HepG2 (cell line): ENCODE results near the gene RPS28. TPM values are rescaled to one million over a fixed set of nuclear protein-coding genes. Genes with fewer than 3 reads are reported as not detected.

Source experiments
- ATAC-seq: fragments of 200-7000 bp; cut with Tn5 transposase; 3 replicates; pipeline ENCODE4 v1.9.1; 2020; ENCODE audit warnings: mild to moderate bottlenecking, moderate library complexity
- BruUV-seq: library from RNA; stranded (reverse); fragments of 400-500 nt; replicated peaks from 2 replicates; lab custom pipeline; 2021; lab: Mats Ljungman, UMichigan
- CTCF ChIA-PET: fragments of 300-600 bp; formaldehyde crosslinking; extraction: SDS; loops from one replicate; lab custom pipeline; 2021; ENCODE audit warnings: low total read pairs, inconsistent platforms, low intra/inter-chr PET ratio; lab: Yijun Ruan, JAX
- POLR2A ChIA-PET: fragments of 350-600 bp; sonication (Branson Sonifier 250); formaldehyde crosslinking; loops from one replicate; lab custom pipeline; 2020; ENCODE audit warnings: antibody characterized with exemption, inconsistent platforms; lab: Yijun Ruan, JAX
- DNase-seq: peaks from one replicate; pipeline ENCODE4 v3.0.0-alpha.2; 2015; ENCODE audit warnings: low spot score
- FAIRE-seq: peaks from 3 replicates; lab custom pipeline; 2011; peaks lifted over from hg19 to GRCh38; lab: Jason Lieb, UNC
- H2AFZ ChIP-seq: one replicate; pipeline ENCODE4 v1.6.1; 2011; ENCODE audit warnings: low read length, inconsistent platforms
- H3K27ac ChIP-seq: fragments of 300-600 bp; 3 replicates; pipeline ENCODE4 v1.8.0; 2011; ENCODE audit warnings: mixed run types, mild to moderate bottlenecking, mixed read lengths, low read length, inconsistent platforms; ENCODE audit not compliant: insufficient read depth; ENCODE audit errors: extremely low read length
- H3K27me3 ChIP-seq, 2 experiments: fragments of 200-600 bp in 1 of 2; 2 replicates in 1 of 2; 3 replicates in 1 of 2; pipeline versions ENCODE4 v1.6.0 to v1.8.0; 2011; ENCODE audit warnings: low read length in 2 of 2, mild to moderate bottlenecking in 2 of 2, moderate library complexity in 2 of 2, inconsistent platforms in 1 of 2; ENCODE audit not compliant: insufficient read depth in 2 of 2, control insufficient read depth in 1 of 2
- H3K36me3 ChIP-seq, 2 experiments: fragments of 200-600 bp in 1 of 2; replicated peaks in 1 of 2; 2 replicates in 1 of 2; 3 replicates in 1 of 2; pipeline versions ENCODE4 v1.5.1 to v1.8.0; 2011; ENCODE audit warnings: low read length in 2 of 2, inconsistent platforms in 1 of 2; ENCODE audit not compliant: insufficient read depth in 2 of 2, control insufficient read depth in 1 of 2
- H3K4me1 ChIP-seq: 2 replicates; pipeline ENCODE4 v1.5.1; 2012; ENCODE audit warnings: low read length, inconsistent platforms; ENCODE audit not compliant: insufficient read depth
- H3K4me2 ChIP-seq: 2 replicates; pipeline ENCODE4 v1.6.0; 2011; ENCODE audit warnings: low read depth, low read length, inconsistent platforms
- H3K4me3 ChIP-seq, 3 experiments: fragments of 200-600 bp in 1 of 3; sonication (generic), shearing (Covaris generic) in 1 of 3; replicated peaks in 1 of 3; 2 replicates each; pipeline ENCODE4 v1.5.1; 2011 to 2016; ENCODE audit warnings: low read length in 3 of 3, inconsistent platforms in 2 of 3, low read depth in 2 of 3, mild to moderate bottlenecking in 2 of 3, control low read depth in 1 of 3, mixed read lengths in 1 of 3; ENCODE audit not compliant: insufficient read depth in 1 of 3
- H3K79me2 ChIP-seq: one replicate; pipeline ENCODE4 v1.6.1; 2011; ENCODE audit warnings: low read length, inconsistent platforms; ENCODE audit not compliant: insufficient read depth
- H3K9ac ChIP-seq: 2 replicates; pipeline ENCODE4 v1.6.0; 2011; ENCODE audit warnings: mild to moderate bottlenecking, low read depth, low read length, inconsistent platforms; ENCODE audit not compliant: insufficient read depth
- H3K9me3 ChIP-seq: 2 replicates; pipeline ENCODE4 v1.5.1; 2012; ENCODE audit warnings: mild to moderate bottlenecking, low read length
- H4K20me1 ChIP-seq: 2 replicates; pipeline ENCODE4 v1.6.0; 2011; ENCODE audit warnings: inconsistent platforms, mild to moderate bottlenecking, low read length, moderate library complexity; ENCODE audit not compliant: insufficient read depth
- BCL6 ChIP-seq: IDR thresholded peaks from 2 replicates; pipeline ENCODE4 v1.6.1; 2016; ENCODE audit warnings: missing genetic modification reagents, missing compliant biosample characterization
- ELF1 ChIP-seq: sonication (generic); formaldehyde crosslinking; IDR thresholded peaks from 2 replicates; pipeline ENCODE4 v1.4.0; 2020; ENCODE audit warnings: missing genetic modification reagents
- HNF4A ChIP-seq: sonication (generic); formaldehyde crosslinking; IDR thresholded peaks from 2 replicates; pipeline ENCODE4 v1.4.0; 2020; ENCODE audit warnings: missing genetic modification reagents
- HNRNPLL ChIP-seq: fragments of 200-400 bp; formaldehyde crosslinking; IDR thresholded peaks from 2 replicates; pipeline ENCODE4 v1.6.1; 2017; ENCODE audit warnings: mild to moderate bottlenecking, low read depth, low read length; ENCODE audit not compliant: poor library complexity, severe bottlenecking
- KDM2A ChIP-seq: sonication (generic); formaldehyde crosslinking; IDR thresholded peaks from 2 replicates; pipeline ENCODE4 v1.4.0; 2020; ENCODE audit warnings: low read depth, missing genetic modification reagents, borderline replicate concordance
- MTF2 ChIP-seq: sonication (generic); formaldehyde crosslinking; IDR thresholded peaks from 2 replicates; pipeline ENCODE4 v1.5.0; 2020; ENCODE audit warnings: missing genetic modification reagents, borderline replicate concordance
- NBN ChIP-seq: fragments of 450-650 bp; conservative IDR thresholded peaks from 2 replicates; pipeline ENCODE4 v1.6.1; 2017
- RFXAP ChIP-seq: sonication (generic); formaldehyde crosslinking; IDR thresholded peaks from 2 replicates; pipeline ENCODE4 v1.4.0; 2020; ENCODE audit warnings: missing genetic modification reagents, borderline replicate concordance
- SKIL ChIP-seq: sonication (generic); formaldehyde crosslinking; IDR thresholded peaks from 2 replicates; pipeline ENCODE4 v1.8.0; 2022; ENCODE audit warnings: missing genetic modification reagents, mild to moderate bottlenecking, moderate library complexity, borderline replicate concordance
- XBP1 ChIP-seq: sonication (generic); formaldehyde crosslinking; IDR thresholded peaks from 2 replicates; pipeline ENCODE4 v1.5.0; 2020; ENCODE audit warnings: missing genetic modification reagents
- ZBTB33 ChIP-seq: sonication (generic); formaldehyde crosslinking; IDR thresholded peaks from 2 replicates; pipeline ENCODE4 v1.4.0; 2020; ENCODE audit warnings: missing genetic modification reagents
- ZNF337 ChIP-seq: sonication (generic); formaldehyde crosslinking; IDR thresholded peaks from 2 replicates; pipeline ENCODE4 v1.5.1; 2020; ENCODE audit warnings: missing genetic modification reagents, low read depth, mild to moderate bottlenecking, borderline replicate concordance
- ZNF496 ChIP-seq: sonication (generic); formaldehyde crosslinking; IDR thresholded peaks from 2 replicates; pipeline ENCODE4 v1.8.1; 2023; ENCODE audit warnings: mild to moderate bottlenecking, moderate library complexity, missing genetic modification reagents; ENCODE audit not compliant: insufficient replicate concordance
- ZNF878 ChIP-seq: sonication (generic); formaldehyde crosslinking; IDR thresholded peaks from 2 replicates; pipeline ENCODE4 v1.8.1; 2023; ENCODE audit warnings: mild to moderate bottlenecking, missing genetic modification reagents, moderate library complexity
- WGBS: methylation state at CpG from one replicate; pipeline ENCODE4 v1.1.6; 2017; ENCODE audit warnings: low lambda C conversion rate; 5-methylcytosine and 5-hydroxymethylcytosine counted together
- in situ Hi-C: cut with HindIII; loops from 2 replicates; pipeline ENCODE4 v1.10.0; 2017; ENCODE audit warnings: low pct_unique_long_range_greater_than_20kb; ENCODE audit not compliant: extremely low pct_ligation_motif_present
- intact Hi-C: fragments of 100-400 bp; cut with micrococcal nuclease; formaldehyde crosslinking; loops from one replicate; pipeline ENCODE4 v1.10.0; 2022; ENCODE audit not compliant: unreplicated experiment
- polyA plus RNA-seq, 8 experiments: library from polyadenylated mRNA; depleted of rRNA in 3 of 8; stranded (reverse) in 7 of 8; unstranded in 1 of 8; fragments of >200 nt; fragmentation: Illumina TruSeq in 4 of 8; extraction: Trizol in 4 of 8; gene quantifications; 2 replicates each; pipeline versions ENCODE4 v1.2.1 to v1.2.3, GENCODE V29; 2011 to 2016; ENCODE audit warnings: low read depth in 4 of 8, missing spikeins in 1 of 8, mixed read lengths in 1 of 8; ENCODE audit not compliant: insufficient read depth in 1 of 8
- total RNA-seq, 5 experiments: library from RNA; depleted of rRNA; stranded (reverse); fragments of >200 nt; fragmentation: Illumina TruSeq; extraction: Trizol; gene quantifications; 2 replicates each; pipeline ENCODE4 v1.2.3, GENCODE V29; 2016; ENCODE audit warnings: low read depth in 1 of 5
- TF ChIP-seq, protein P1 (sequence below): sonication (generic); formaldehyde crosslinking; IDR thresholded peaks from 2 replicates; pipeline ENCODE4 v1.4.0; 2020; ENCODE audit warnings: missing genetic modification reagents
- TF ChIP-seq, protein P2 (sequence below): IDR thresholded peaks from 2 replicates; pipeline ENCODE4 v1.6.1; 2016

RPS28 gene
- total and polyA plus RNA-seq, 2 of the 13 experiments (the other 11 are each of a cell fraction or from before 2014, with no cell fraction given): 281 to 545 TPM

DNA sequence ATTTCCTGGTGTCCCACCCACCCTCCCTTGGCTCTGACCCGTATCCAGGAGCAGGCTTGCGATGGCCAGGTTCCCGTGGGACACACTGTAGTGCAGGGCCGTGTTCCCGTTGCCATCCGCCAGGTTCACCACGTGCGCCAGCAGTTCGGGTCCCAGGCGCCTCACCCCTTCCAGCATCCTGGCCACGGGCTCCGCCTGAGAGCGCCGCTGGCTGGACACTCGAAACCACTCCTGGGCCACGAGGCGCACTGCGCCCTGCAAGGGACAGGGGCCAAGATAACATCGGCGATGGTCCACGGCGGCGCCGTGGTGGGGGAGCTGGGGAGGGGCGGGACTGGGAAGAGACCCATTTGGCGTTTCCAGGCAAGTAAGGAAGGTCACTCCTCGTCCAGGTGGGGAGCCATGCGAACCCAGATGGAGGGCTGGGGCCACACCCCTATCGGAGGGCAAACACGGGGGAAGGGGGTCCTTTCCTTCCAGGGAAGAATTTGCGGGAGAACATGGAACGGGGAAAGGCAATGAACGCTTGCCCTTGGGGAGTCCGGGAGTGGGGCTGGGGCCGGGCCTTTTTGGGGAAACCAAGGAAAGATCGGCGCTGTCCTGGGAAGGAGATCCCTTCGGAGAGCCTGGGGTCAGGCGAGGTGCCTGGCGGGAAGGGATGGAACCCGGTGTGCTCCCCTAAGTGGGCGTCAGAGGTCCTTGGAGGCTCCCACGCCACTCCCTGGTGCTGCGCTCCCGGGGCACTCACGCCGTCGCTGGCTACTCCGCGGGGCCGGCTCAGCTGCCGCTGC, 11.9 kb downstream of the RPS28 start:
- H3K9ac ChIP-seq: no peak overlapping the region
- peaks cover 38% of the 10 kb centered on the region for H3K4me1 ChIP-seq
- H3K27me3 ChIP-seq: peaks cover 10 to 62% of the 10 kb centered on the region in 2 experiments
- H3K4me2 ChIP-seq: peak overlapping the region; percentile 58; the same call in 1 of the 2 replicates
- intact Hi-C loops (no loop called here), in situ Hi-C loops (no loop called here)
- no peaks in the 10 kb centered on the region for H3K9me3 ChIP-seq
- H3K36me3 ChIP-seq: no peaks in the 10 kb centered on the region
- DNase-seq (no peak), ATAC-seq (no peak; the same call in 2 of the 3 replicates), FAIRE-seq (no peak)
- no peaks in the 10 kb centered on the region for H3K79me2 ChIP-seq
- POLR2A ChIA-PET: interaction anchor here (2.1 kb wide), 1 partner anchor 13 kb away, joined by 15 read pairs; the partner anchor contains the start of genes NDUFA7 and RPS28
- H3K4me3 ChIP-seq: peak overlapping the region in 1 of 3 experiments; percentile 23; a peak in 1 of 6 replicates
- no peaks in the 10 kb centered on the region for H4K20me1 ChIP-seq
- CTCF ChIA-PET: no interaction called here
- 32% methylated on average over 31 of the region's 52 CpGs for WGBS
- no TSS peak for BruUV-seq
- H2AFZ ChIP-seq: no peak overlapping the region
- H3K27ac ChIP-seq: no peak overlapping the region
- TF ChIP-seq XBP1 (CRISPR knock-in tag): no peak
- TF ChIP-seq, protein P1, sequence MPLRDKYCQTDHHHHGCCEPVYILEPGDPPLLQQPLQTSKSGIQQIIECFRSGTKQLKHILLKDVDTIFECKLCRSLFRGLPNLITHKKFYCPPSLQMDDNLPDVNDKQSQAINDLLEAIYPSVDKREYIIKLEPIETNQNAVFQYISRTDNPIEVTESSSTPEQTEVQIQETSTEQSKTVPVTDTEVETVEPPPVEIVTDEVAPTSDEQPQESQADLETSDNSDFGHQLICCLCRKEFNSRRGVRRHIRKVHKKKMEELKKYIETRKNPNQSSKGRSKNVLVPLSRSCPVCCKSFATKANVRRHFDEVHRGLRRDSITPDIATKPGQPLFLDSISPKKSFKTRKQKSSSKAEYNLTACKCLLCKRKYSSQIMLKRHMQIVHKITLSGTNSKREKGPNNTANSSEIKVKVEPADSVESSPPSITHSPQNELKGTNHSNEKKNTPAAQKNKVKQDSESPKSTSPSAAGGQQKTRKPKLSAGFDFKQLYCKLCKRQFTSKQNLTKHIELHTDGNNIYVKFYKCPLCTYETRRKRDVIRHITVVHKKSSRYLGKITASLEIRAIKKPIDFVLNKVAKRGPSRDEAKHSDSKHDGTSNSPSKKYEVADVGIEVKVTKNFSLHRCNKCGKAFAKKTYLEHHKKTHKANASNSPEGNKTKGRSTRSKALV (CRISPR knock-in tag): peak; percentile 76; the same call in 1 of the 2 replicates
- TF ChIP-seq RFXAP (CRISPR knock-in tag): no peak
- TF ChIP-seq, protein P2, sequence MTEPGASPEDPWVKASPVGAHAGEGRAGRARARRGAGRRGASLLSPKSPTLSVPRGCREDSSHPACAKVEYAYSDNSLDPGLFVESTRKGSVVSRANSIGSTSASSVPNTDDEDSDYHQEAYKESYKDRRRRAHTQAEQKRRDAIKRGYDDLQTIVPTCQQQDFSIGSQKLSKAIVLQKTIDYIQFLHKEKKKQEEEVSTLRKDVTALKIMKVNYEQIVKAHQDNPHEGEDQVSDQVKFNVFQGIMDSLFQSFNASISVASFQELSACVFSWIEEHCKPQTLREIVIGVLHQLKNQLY (CRISPR knock-in tag): no peak
- peak; percentile 57; the same call in 1 of the 2 replicates for TF ChIP-seq ZBTB33 (CRISPR knock-in tag)
- TF ChIP-seq ELF1 (CRISPR knock-in tag): no peak
- TF ChIP-seq ZNF496 (CRISPR knock-in tag): no peak
- no peak for TF ChIP-seq NBN
- TF ChIP-seq SKIL (CRISPR knock-in tag): no peak
- 0 out of 2 replicates have a peak, but pooled peaks have one; percentile 20 for TF ChIP-seq BCL6 (CRISPR knock-in tag)
- 0 out of 2 replicates have a peak, but pooled peaks have one; percentile 16 for TF ChIP-seq KDM2A (CRISPR knock-in tag)
- TF ChIP-seq ZNF878 (CRISPR knock-in tag): no peak
- peak; percentile 13 for TF ChIP-seq HNRNPLL
- TF ChIP-seq HNF4A (CRISPR knock-in tag): no peak
- TF ChIP-seq MTF2: 0 out of 2 replicates have a peak, but pooled peaks have one; percentile 4
- no peak for TF ChIP-seq ZNF337 (CRISPR knock-in tag)
